ENCODE results near the gene MAPK11.

DNA sequence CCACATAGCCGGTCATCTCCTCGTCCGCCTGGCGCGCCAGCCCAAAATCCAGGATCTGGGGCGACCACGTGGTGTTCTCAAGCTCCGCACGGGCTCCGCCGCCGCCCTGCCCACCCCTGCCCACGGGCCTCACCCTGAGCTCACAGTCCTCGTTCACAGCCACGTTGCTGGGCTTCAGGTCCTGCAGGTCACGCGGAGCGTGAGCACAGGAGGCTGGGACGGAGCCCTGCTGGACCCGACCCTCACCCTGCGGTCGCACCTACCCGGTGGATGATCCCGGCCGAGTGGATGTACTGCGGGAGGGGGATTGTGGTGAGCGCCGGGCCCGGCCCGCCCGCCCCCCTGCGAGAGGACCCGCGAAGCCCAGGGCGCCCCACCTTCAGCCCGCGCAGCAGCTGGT lies 3.2 kb downstream of the MAPK11 start:
- TF ChIP-seq POLR2A (IDR thresholded peaks at IDR 0.05) = no peak
- TF ChIP-seq, protein P1, sequence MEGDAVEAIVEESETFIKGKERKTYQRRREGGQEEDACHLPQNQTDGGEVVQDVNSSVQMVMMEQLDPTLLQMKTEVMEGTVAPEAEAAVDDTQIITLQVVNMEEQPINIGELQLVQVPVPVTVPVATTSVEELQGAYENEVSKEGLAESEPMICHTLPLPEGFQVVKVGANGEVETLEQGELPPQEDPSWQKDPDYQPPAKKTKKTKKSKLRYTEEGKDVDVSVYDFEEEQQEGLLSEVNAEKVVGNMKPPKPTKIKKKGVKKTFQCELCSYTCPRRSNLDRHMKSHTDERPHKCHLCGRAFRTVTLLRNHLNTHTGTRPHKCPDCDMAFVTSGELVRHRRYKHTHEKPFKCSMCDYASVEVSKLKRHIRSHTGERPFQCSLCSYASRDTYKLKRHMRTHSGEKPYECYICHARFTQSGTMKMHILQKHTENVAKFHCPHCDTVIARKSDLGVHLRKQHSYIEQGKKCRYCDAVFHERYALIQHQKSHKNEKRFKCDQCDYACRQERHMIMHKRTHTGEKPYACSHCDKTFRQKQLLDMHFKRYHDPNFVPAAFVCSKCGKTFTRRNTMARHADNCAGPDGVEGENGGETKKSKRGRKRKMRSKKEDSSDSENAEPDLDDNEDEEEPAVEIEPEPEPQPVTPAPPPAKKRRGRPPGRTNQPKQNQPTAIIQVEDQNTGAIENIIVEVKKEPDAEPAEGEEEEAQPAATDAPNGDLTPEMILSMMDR (IDR thresholded peaks at IDR 0.05) = no peak

Data from right lobe of liver (tissue), 4 donors.